Tibial nerve (tissue), 4 donors: ENCODE data around the gene CLEC5A.

Source experiments
- CTCF ChIP-seq, 5 experiments: fragments of 200-600 bp in 3 of 5; fragments of 450-650 bp in 2 of 5; sonication (generic) in 3 of 5; IDR thresholded peaks; one replicate each; pipeline ENCODE4 v1.5.1; 2016 to 2019; ENCODE audit warnings: antibody characterized with exemption in 5 of 5, mild to moderate bottlenecking in 3 of 5, moderate library complexity in 2 of 5
- EP300 ChIP-seq, 2 donors: sonication (generic); formaldehyde crosslinking; IDR thresholded peaks; one replicate each; pipeline ENCODE4 v1.6.1; 2017; ENCODE audit warnings: antibody characterized with exemption in 2 of 2, mild to moderate bottlenecking in 1 of 2
- POLR2A ChIP-seq, 2 donors: fragments of 450-650 bp; IDR thresholded peaks; one replicate each; pipeline ENCODE4 v1.6.1; 2017; ENCODE audit warnings: antibody characterized with exemption in 2 of 2, mild to moderate bottlenecking in 2 of 2, moderate library complexity in 2 of 2

- TF ChIP-seq EP300 (IDR thresholded peaks at IDR 0.05) (no peak), CTCF (IDR thresholded peaks at IDR 0.05) (no peak), POLR2A (IDR thresholded peaks at IDR 0.05) (no peak)
Measured at GRCh38 chr7:141993354-141993753, 46.6 kb upstream of the CLEC5A start.
